HG02885 (cell line): ENCODE results near the gene VPS26C.
A peak's percentile ranks its signal among the peaks of the same experiment; 100 is the strongest.
"Not testable (repeated sequence)": the region's sequence is repeated elsewhere in the genome, so short reads cannot be mapped to it uniquely, and the experiment has no call there.

Source experiments
- ATAC-seq: cut with Tn5 transposase; IDR thresholded peaks from one replicate; pipeline ENCODE4 v1.9.1; 2021; ENCODE audit warnings: mild to moderate bottlenecking; ENCODE audit not compliant: unreplicated experiment, poor library complexity

VPS26C gene

GRCh38 chr21:37231671-37232070, 35.5 kb downstream of the VPS26C start:
- peak; percentile 7 for ATAC-seq

- ATAC-seq: no peak
Measured at GRCh38 chr21:37231249-37231645, 35.9 kb downstream of the VPS26C start.

GRCh38 chr21:37230632-37231248, 36.4 kb downstream of the VPS26C start:
- no peak for ATAC-seq

GRCh38 chr21:37228003-37228400, 39.1 kb downstream of the VPS26C start:
- ATAC-seq: no peak

- no peak for ATAC-seq
Measured at GRCh38 chr21:37227071-37228002, 39.8 kb downstream of the VPS26C start.

- ATAC-seq: no peak
Measured at GRCh38 chr21:37226041-37226920, 40.9 kb downstream of the VPS26C start.

- no peak for ATAC-seq
Measured at GRCh38 chr21:37224861-37225839, 42.0 kb downstream of the VPS26C start.

GRCh38 chr21:37223804-37224345, 43.3 kb downstream of the VPS26C start:
- no peak for ATAC-seq

- ATAC-seq: not testable (repeated sequence)
Measured at GRCh38 chr21:37222248-37222647, 44.9 kb downstream of the VPS26C start.

GRCh38 chr21:37220981-37221664, 46.0 kb downstream of the VPS26C start:
- peak; percentile 89 for ATAC-seq

GRCh38 chr21:37220433-37220980, 46.6 kb downstream of the VPS26C start:
- peak; percentile 40 for ATAC-seq

- no peak for ATAC-seq
Measured at GRCh38 chr21:37219761-37220432, 47.2 kb downstream of the VPS26C start.

- no peak for ATAC-seq
Measured at GRCh38 chr21:37214952-37215351, 52.2 kb downstream of the VPS26C start.

- no peak for ATAC-seq
Measured at GRCh38 chr21:37210799-37211198, 56.3 kb downstream of the VPS26C start.

- no peak for ATAC-seq
Measured at GRCh38 chr21:37210130-37210529, 57.0 kb downstream of the VPS26C start.

GRCh38 chr21:37208741-37209225, 58.4 kb downstream of the VPS26C start:
- peak; percentile 23 for ATAC-seq

- ATAC-seq: peak; percentile 65
Measured at GRCh38 chr21:37208056-37208721, 58.9 kb downstream of the VPS26C start.
